Keratinocyte (primary cell): ENCODE measurements around the gene HTT-AS. TPM values are rescaled to one million over a fixed set of nuclear protein-coding genes. Genes with fewer than 3 reads are reported as not detected.

Experiments used
- DNase-seq: peaks from one replicate; pipeline ENCODE4 v3.0.0-alpha.2; 2011; ENCODE audit warnings: low read depth, missing footprints, low spot score
- FAIRE-seq: peaks from 2 replicates; lab custom pipeline; 2011; peaks lifted over from hg19 to GRCh38; lab: Jason Lieb, UNC
- H2AFZ ChIP-seq: 2 replicates; pipeline ENCODE4 v1.6.0; 2012; ENCODE audit warnings: low read length, control low read depth, inconsistent platforms; ENCODE audit not compliant: control insufficient read depth
- H3K27ac ChIP-seq: 2 replicates; pipeline ENCODE4 v1.5.1; 2011; ENCODE audit warnings: low read length; ENCODE audit not compliant: control insufficient read depth, insufficient read depth
- H3K27me3 ChIP-seq: 3 replicates; pipeline ENCODE4 v1.6.0; 2011; ENCODE audit warnings: low read length; ENCODE audit not compliant: control insufficient read depth, insufficient read depth; ENCODE audit errors: extremely low read depth
- H3K36me3 ChIP-seq, 2 experiments: 2 replicates in 1 of 2; 3 replicates in 1 of 2; pipeline ENCODE4 v1.5.1; 2011; ENCODE audit warnings: low read length in 2 of 2, mild to moderate bottlenecking in 1 of 2; ENCODE audit not compliant: control insufficient read depth in 2 of 2, insufficient read depth in 2 of 2; ENCODE audit errors: extremely low read depth in 1 of 2
- H3K4me1 ChIP-seq: 3 replicates; pipeline ENCODE4 v1.5.1; 2011; ENCODE audit warnings: low read length; ENCODE audit not compliant: control insufficient read depth, insufficient read depth; ENCODE audit errors: extremely low read depth
- H3K4me2 ChIP-seq: 3 replicates; pipeline ENCODE4 v1.6.0; 2011; ENCODE audit warnings: low read depth, low read length; ENCODE audit not compliant: control insufficient read depth, insufficient read depth; ENCODE audit errors: extremely low read depth
- H3K4me3 ChIP-seq, 3 experiments: fragments of 200-600 bp in 1 of 3; sonication (generic) in 1 of 3; 2 replicates in 2 of 3; 3 replicates in 1 of 3; pipeline ENCODE4 v1.5.1; 2011 to 2016; ENCODE audit warnings: low read length in 3 of 3, mild to moderate bottlenecking in 3 of 3, control low read depth in 2 of 3, inconsistent platforms in 1 of 3, low read depth in 1 of 3, mixed read lengths in 1 of 3, mixed run types in 1 of 3, moderate library complexity in 1 of 3; ENCODE audit not compliant: control insufficient read depth in 2 of 3, insufficient read depth in 2 of 3; ENCODE audit errors: extremely low read depth in 1 of 3
- H3K79me2 ChIP-seq: 2 replicates; pipeline ENCODE4 v1.6.0; 2012; ENCODE audit warnings: low read length; ENCODE audit not compliant: control insufficient read depth, insufficient read depth
- H3K9ac ChIP-seq: 3 replicates; pipeline ENCODE4 v1.6.0; 2011; ENCODE audit warnings: low read length; ENCODE audit not compliant: control insufficient read depth, insufficient read depth; ENCODE audit errors: extremely low read depth
- H3K9me1 ChIP-seq: 3 replicates; pipeline ENCODE4 v1.6.0; 2011; ENCODE audit warnings: low read length; ENCODE audit not compliant: control insufficient read depth, insufficient read depth; ENCODE audit errors: extremely low read depth
- H3K9me3 ChIP-seq: 2 replicates; pipeline ENCODE4 v1.5.1; 2012; ENCODE audit warnings: low read depth, low read length; ENCODE audit not compliant: control insufficient read depth
- H4K20me1 ChIP-seq: 3 replicates; pipeline ENCODE4 v1.6.0; 2011; ENCODE audit warnings: low read length; ENCODE audit not compliant: control insufficient read depth, insufficient read depth; ENCODE audit errors: extremely low read depth
- CTCF ChIP-seq, 3 experiments: IDR thresholded peaks in 1 of 3; conservative IDR thresholded peaks in 1 of 3; optimal IDR thresholded peaks in 1 of 3; 2 replicates in 2 of 3; 3 replicates in 1 of 3; pipeline versions ENCODE3 to v1.5.1; 2011; ENCODE audit warnings: low read length in 3 of 3, mild to moderate bottlenecking in 3 of 3, moderate library complexity in 2 of 3, control low read depth in 1 of 3, inconsistent platforms in 1 of 3; ENCODE audit not compliant: insufficient read depth in 2 of 3; ENCODE audit errors: extremely low read depth in 1 of 3
- EZH2 ChIP-seq: IDR thresholded peaks from one replicate; pipeline ENCODE4 v1.6.1; 2012; ENCODE audit warnings: inconsistent platforms, mild to moderate bottlenecking, low read length, moderate library complexity
- dilution Hi-C: fragments of 300-500 bp; cut with MboI; formaldehyde crosslinking; loops from one replicate; pipeline ENCODE4 v1.7.0; 2020; ENCODE audit warnings: low sequenced_read_pairs; ENCODE audit not compliant: extremely low pct_ligation_motif_present
- polyA plus RNA-seq, 5 experiments: library from polyadenylated mRNA; depleted of rRNA in 3 of 5; stranded (reverse) in 3 of 5; stranded (forward) in 1 of 5; unstranded in 1 of 5; fragments of >200 nt; gene quantifications; 1 replicate in 1 of 5; 2 replicates in 3 of 5; 3 replicates in 1 of 5; pipeline versions ENCODE4 v1.2.1 to v1.2.3, GENCODE V29; 2011 to 2012; ENCODE audit warnings: missing spikeins in 2 of 5, low read depth in 1 of 5, low replicate concordance in 1 of 5

HTT-AS gene
- polyA plus RNA-seq, 1 donor (not counting 4 experiments of a cell fraction or from before 2014, with no cell fraction given), result not detected

- Histone ChIP-seq H3K4me2 (no peak overlapping the region), H3K79me2 (no peaks in the 10 kb centered on the region), H3K4me1 (no peaks in the 10 kb centered on the region), H2AFZ (no peak overlapping the region), H3K9me1 (no peaks in the 10 kb centered on the region), H3K9ac (no peak overlapping the region), H4K20me1 (no peaks in the 10 kb centered on the region), H3K27me3 (no peaks in the 10 kb centered on the region), H3K36me3 (no peaks in the 10 kb centered on the region), H3K4me3 (no peak overlapping the region), H3K27ac (no peak overlapping the region), H3K9me3 (no peaks in the 10 kb centered on the region)
- TF ChIP-seq EZH2 (no peak), CTCF (optimal IDR thresholded peaks at IDR 0.05 in 1 of 3, IDR thresholded peaks at IDR 0.05 in 1 of 3, conservative IDR thresholded peaks at IDR 0.05 in 1 of 3; ENCODE audit: extremely low read depth in 1 of 3, insufficient read depth in 2 of 3, low read length in 3 of 3) (no peak)
- DNase-seq, result no peak
- no peak for FAIRE-seq
- dilution Hi-C loops, result no loop called here
Observed at GRCh38 chr4:3060946-3061345, 13.4 kb downstream of the HTT-AS start.

- no peak for DNase-seq
- TF ChIP-seq EZH2 (no peak), CTCF (optimal IDR thresholded peaks at IDR 0.05 in 1 of 3, IDR thresholded peaks at IDR 0.05 in 1 of 3, conservative IDR thresholded peaks at IDR 0.05 in 1 of 3; ENCODE audit: extremely low read depth in 1 of 3, insufficient read depth in 2 of 3, low read length in 3 of 3) (no peak)
- dilution Hi-C loops, result no loop called here
- no peak overlapping the region for H3K4me3 ChIP-seq
- no peaks in the 10 kb centered on the region for H3K9me1 ChIP-seq
- no peak overlapping the region for H3K27ac ChIP-seq
- H3K79me2 ChIP-seq, result no peaks in the 10 kb centered on the region
- H3K27me3 ChIP-seq, result no peaks in the 10 kb centered on the region
- H3K4me2 ChIP-seq, result no peak overlapping the region
- H3K36me3 ChIP-seq, result no peaks in the 10 kb centered on the region
- H3K4me1 ChIP-seq, result no peaks in the 10 kb centered on the region
- H2AFZ ChIP-seq, result no peak overlapping the region
- no peak overlapping the region for H3K9ac ChIP-seq
- H4K20me1 ChIP-seq, result no peaks in the 10 kb centered on the region
- H3K9me3 ChIP-seq, result no peaks in the 10 kb centered on the region
- FAIRE-seq, result no peak
Observed at GRCh38 chr4:3059943-3060342, 14.4 kb downstream of the HTT-AS start.
